PC-3 (cell line): Measurements from ENCODE around the gene KCNQ1.

Experiments used
- EZH2 ChIP-seq: fragments of 300-600 bp; sonication (generic); IDR thresholded peaks from one replicate; pipeline ENCODE4 v1.6.1; 2017; ENCODE audit warnings: antibody characterized with exemption, mild to moderate bottlenecking, low read length; ENCODE audit not compliant: unreplicated experiment
- EZH2phosphoT487 ChIP-seq: fragments of 300-600 bp; sonication (generic); IDR thresholded peaks from 2 replicates; pipeline ENCODE4 v1.6.1; 2018; ENCODE audit warnings: mild to moderate bottlenecking, antibody characterized with exemption, low read length, borderline replicate concordance
- TF ChIP-seq, protein P1 (sequence below): fragments of 300-600 bp; sonication (generic); conservative IDR thresholded peaks from 2 replicates; pipeline ENCODE4 v1.5.1; 2017; ENCODE audit warnings: antibody characterized with exemption, low read depth, mild to moderate bottlenecking, low read length

DNA sequence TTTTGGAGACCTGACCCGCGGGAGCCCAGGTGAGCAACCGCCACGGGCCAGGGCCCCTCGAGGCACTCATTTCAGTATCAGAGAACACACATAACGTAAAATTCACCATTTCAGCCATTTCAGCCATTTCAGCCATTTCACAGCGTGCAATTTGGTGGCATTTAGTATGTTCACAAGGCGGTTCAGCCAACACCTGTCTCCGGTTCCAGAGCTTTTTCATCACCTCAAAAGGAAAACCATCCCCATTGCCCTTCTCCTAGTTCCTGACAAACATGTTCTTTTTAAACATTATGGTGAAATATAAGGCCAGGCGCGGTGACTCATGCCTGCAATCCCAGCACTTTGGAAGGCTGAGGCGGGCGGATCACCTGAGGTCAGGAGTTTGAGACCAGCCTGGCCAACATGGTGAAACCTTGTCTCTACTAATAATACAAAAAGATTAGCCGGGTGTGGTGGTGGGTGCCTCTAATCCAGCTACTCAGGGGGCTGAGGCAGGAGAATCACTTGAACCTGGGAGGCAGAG is 119.3 kb downstream of the KCNQ1 start:
- TF ChIP-seq EZH2: no peak
- TF ChIP-seq, protein P1, sequence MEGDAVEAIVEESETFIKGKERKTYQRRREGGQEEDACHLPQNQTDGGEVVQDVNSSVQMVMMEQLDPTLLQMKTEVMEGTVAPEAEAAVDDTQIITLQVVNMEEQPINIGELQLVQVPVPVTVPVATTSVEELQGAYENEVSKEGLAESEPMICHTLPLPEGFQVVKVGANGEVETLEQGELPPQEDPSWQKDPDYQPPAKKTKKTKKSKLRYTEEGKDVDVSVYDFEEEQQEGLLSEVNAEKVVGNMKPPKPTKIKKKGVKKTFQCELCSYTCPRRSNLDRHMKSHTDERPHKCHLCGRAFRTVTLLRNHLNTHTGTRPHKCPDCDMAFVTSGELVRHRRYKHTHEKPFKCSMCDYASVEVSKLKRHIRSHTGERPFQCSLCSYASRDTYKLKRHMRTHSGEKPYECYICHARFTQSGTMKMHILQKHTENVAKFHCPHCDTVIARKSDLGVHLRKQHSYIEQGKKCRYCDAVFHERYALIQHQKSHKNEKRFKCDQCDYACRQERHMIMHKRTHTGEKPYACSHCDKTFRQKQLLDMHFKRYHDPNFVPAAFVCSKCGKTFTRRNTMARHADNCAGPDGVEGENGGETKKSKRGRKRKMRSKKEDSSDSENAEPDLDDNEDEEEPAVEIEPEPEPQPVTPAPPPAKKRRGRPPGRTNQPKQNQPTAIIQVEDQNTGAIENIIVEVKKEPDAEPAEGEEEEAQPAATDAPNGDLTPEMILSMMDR: no peak
- TF ChIP-seq EZH2phosphoT487: no peak
